H4 (cell line): ENCODE results near the gene FANK1. TPM values are rescaled to one million over a fixed set of nuclear protein-coding genes. Genes with fewer than 3 reads are reported as not detected.
A peak's percentile ranks its signal among the peaks of the same experiment; 100 is the strongest.

Experiments used
- DNase-seq: peaks from one replicate; pipeline ENCODE4 v3.0.0-alpha.2; 2015; ENCODE audit warnings: low spot score
- total RNA-seq: library from RNA; depleted of rRNA; stranded (reverse); fragments of >200 nt; shearing (Covaris generic); gene quantifications from 2 replicates; pipeline ENCODE4 v1.2.3, GENCODE V29; 2014

Gene FANK1
- total RNA-seq, 1 experiment from 2014 or later, result 8.4 TPM

DNA sequence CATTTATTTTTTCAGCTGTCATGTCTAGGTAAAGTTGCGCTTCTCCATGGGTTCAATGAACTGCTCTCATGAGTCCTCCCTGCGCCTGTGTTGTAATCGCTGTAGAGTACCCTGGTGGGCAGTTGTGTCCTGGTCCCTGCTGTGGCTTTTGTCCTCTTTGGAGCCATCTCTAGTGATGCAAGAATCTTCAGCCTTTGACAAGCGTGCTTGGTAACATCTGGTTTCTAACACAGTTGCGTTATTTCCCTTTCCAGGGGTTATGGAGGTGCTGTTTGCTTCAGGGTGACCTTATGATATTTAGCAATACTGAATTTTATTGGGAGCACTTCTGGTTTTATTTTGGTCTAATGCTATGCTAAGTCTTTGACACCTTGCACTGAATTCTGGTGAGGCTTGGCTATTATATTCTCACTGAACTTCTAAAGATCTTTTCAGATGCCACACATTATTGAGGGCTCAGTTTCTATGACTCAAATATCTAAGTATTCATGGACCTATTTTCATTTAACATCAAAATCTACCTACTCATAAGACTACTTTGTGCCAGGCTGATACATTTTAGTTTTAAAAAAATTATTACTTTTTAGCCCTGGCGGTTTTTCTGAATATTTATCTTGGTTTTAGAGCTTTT is 88.6 kb downstream of the FANK1 start:
- no peak for DNase-seq

DNA sequence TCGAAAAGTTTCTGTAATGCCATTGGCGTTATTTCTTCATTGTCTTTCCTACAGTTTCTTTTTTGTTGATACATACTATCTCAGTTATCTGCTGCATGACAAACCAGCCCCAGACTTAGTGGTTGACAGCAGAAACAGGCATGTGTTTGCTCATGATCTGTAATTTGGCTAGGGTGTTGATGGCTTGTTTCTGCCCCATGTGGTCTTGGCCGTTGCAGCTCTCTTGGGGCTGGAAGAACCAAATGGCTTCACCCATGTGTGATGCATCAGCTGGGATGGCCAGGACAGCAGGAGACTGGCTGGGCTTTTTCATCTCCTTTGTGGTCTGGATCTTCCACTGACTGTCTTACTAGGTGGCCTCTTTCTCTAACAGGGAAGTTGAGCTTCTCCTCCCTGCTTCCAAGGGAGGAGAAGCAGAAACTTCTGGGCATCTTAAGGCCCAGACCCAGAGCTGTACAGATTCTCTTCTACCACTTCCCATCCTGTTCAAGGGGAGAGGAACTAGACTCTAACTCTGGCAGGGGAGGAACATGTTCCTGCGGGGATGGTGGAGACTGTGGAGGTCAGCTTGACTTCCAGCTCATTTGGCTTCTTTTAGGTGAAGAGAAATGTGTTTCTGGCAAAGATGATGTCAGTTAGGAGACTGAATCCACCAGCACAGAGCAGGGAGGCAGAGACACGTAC is 89.3 kb downstream of the FANK1 start:
- DNase-seq, result no peak

DNA sequence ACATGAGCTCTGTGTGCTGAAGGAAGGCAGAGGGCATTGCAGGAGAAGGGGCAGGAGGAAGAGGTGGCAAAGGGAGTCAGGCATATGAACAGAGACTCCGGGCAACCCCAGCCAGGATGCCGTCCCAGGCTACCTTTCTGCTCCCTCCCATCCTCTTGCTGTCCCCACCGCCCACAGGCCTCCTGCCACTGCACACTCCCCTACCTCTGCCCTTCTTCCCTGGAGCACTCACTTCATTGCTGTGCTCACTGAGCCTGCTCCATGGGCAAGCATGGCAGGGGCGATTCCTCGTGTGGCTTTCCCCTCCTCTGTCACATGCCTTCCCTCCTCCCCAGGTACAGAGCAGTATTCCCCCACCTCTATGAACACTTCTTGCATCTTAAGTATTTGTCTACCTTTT is 93.4 kb downstream of the FANK1 start:
- no peak for DNase-seq

DNA sequence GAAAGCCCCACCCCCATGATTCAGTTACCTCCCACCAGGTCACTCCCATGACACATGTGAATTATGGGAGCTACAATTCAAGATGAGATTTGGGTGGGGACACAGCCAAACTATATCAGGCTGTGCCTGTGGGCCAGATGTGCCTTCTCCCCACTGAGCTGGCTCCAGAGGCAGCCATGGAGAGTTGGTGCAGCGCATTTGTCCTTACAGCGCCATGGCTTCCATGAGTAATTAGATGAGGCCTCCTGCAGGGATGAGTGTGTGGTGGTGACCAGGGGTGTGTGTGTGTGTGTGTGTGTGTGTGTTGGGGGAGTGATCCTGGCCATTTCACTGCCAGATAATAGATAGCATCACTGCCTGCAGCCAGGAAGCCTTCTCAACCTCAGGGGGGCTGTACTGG is 94.6 kb downstream of the FANK1 start:
- no peak for DNase-seq

DNA sequence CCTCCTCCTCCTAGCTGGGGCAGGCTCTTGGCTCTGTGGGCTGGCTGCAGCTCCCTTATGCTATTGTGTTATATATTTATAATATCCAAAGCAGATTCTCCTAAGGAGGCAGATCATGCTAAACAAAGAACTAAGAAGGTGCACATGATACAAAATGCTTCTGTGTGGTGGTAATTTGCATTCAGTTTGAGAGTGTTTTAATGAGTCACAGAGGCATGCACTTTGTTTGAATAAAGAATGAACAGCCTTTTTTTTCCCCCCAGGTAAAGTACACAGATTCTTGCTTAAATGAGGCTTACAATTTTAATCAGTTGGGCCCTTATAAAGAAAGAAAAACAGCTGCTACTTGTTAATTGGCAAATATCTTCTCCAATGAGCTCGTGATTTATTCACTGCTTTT is 95.0 kb downstream of the FANK1 start:
- no peak for DNase-seq

DNA sequence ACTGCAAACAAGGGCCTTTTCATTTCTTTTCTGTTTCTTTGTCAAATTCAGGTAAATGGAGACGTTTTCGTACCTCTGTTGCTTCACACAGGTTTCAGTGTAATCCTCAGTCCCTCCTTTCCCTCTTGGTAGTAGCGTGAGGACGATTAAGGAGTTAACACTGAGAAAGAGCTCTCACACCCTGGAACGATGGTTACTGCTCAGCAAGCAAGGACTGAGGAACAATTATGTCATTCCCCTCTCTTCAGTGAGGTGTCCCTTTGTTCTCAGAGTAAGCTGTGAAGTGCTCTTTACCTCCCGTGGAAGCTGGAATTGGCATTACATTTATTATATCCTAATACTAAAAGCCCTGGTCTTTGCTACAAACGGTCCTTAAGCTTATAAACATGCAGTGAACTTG is 95.9 kb downstream of the FANK1 start:
- no peak for DNase-seq

DNA sequence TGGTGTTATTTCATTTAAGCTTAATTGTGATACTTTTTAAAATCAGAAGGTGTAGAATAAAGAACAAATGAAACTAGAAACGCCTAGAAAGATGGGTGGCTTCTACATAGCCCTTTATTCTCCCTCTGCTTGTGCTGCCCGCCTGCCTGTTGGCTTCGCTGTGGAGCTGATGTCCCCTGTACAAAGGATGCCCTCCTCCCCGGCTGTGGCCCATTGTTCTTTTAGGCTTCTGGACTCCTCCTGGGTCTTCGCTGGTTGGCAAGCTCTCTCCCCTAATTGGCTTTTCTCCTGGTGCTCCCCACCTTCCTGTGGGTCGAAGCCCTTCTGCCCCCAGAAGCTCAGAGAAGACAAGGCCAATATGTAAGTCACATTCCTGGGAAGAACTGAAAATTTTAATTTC is 98.2 kb downstream of the FANK1 start:
- DNase-seq, result no peak

DNA sequence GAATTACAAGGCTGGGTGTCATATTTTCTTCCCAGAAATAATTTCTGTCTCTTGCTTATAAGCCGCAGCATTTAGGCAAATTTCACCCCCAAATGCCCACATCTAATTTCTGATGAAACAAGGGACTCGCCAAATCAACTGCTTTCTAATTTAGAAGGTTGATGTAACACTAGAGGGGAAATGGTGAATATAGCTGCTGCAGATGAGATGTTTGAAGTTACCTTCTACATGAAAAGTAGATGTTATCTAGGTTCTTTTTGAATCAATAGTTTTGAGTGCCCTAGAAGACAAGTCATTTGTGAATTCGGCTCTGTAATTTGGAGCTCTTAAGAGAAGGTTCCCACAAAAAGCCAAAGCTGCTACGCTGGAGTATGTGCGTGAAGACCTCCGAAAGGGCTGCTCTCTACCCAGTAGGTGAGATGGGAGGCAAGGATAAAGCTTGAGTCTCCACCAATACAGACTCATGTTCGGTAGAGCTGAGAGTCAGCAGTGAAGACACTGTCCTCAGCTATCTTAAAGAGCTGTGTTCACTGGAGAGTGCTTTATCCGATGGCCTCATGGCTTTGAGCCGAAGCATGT is 99.5 kb downstream of the FANK1 start:
- DNase-seq, result no peak

DNA sequence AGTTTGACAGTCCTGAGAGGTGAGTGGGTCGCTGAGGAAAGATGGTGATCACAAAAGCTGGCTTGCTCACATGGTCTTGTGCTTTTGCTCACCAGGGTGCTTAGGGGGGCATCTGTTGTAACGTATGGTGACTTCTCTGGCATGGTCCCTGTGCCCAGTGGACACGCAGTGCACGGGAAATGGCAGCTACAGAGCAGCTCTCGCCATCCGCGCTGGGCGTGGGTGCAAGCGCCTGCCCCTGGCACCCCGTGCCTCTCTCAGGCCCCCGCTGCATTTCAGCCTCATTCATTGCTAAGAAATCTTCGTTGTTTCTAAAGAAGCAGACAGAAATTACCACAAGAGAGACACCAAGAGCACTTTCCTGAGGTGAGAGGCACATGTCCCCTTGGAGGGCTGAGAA is 101.2 kb downstream of the FANK1 start:
- DNase-seq, result no peak

DNA sequence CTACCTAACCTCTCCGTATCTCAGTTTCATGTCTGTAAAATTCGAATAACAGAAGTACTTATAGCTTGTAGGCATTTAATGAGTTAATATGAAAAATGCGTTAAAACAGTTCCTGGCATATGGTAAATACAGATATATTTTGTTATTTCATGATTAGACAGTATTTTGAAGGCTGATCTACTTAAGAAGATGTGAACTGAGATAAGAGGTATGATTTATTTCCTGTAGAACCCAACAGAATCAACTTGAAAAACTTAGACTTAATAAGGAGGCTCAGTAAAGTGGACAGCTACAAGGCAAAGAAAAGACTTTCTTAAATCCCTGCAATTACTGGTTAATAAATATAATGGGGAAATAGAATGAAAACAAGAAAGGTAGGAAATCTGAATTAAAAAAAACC is 103.3 kb downstream of the FANK1 start:
- DNase-seq, result no peak

DNA sequence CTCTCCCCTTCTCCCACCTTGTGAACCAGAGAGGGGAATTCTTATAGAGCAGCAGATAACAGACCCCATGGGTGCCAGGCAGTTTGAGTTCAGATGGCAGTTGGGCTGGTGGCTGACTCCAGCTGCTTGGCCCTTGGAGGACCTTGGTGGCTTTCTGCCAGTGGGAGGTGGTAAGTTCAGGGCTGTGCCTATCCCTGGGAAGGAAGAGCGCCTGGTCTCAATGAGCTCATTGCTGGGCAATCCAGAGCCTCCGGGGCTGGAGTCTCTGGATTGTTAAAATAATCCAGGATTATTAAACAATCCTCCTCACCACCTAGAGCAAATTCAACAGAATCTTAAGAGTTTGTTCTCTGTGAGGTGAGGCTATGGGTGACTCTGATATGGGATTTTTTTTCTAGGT is 105.2 kb downstream of the FANK1 start:
- peak; percentile 81 for DNase-seq

DNA sequence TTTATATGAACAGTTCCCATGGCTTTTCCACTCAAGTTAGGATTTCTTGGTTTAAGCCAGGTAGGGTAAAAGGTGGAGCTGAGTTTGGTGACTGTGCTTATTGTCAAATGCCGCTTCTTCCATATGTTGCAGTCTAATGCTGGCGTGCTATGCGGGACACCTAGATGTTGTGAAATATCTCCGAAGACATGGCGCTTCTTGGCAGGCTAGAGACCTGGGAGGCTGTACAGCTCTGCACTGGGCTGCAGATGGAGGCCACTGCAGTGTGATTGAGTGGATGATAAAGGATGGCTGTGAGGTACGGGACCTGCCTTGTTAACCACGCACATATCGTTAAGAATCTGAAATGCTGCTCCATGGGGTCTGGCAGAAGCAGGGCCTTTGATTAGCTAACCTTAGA is 108.4 kb downstream of the FANK1 start:
- DNase-seq, result no peak

DNA sequence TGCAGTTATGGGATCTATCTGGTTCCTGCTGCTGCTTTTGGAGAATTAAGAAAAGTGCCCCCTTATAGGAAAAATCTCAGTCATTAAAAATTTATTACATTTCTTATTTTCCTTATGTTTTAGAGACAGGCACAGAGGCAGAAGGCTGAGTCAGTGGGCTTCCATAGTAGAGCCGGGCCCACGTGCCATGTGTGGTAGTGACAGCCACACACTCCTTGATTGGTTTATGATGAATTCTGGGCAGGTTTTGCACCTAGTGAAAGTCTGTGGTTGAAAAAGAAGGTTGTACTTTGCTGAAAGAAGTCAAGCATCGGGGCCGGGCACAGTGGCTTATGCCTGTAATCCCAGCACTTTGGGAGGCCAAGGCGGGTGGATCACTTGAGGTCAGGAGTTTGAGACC is 109.9 kb downstream of the FANK1 start:
- no peak for DNase-seq

DNA sequence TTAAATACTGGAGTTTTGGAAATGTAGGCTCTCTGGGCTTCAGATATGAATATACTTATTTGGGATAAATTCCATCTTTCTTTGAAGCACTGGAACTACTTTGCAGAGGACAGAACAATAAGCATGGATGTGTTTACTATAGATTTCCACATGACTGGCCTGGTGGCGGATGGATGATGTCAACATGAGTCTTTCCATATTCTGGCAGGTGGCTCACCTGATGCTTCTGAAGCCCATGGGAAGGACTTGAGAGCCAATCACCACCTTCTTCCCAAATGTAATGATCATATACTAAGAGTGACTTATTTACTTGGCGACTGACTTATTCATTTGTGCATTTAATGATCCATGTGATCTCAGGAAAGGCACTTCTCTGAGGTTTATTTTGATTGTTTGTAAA is 110.5 kb downstream of the FANK1 start:
- DNase-seq, result no peak

DNA sequence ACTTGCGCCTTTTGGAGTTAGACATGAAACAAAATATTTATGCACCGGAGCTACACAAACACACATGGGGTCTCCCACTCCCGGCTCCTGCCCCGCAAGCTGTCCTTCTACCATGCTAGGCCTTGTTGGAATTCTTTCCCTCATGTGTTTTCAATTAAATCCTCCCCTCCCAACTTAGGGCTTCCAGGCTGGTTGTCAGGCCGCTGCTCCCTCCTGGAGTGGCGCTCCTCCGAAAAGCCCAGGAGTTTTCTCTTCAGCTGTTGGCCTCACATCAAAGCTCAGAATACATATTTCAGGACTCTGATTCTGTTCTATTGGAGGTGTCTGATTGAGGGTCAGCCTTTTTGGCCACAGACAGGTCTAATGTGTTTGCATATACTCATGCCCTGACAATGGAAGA is 113.3 kb downstream of the FANK1 start:
- DNase-seq, result no peak

DNA sequence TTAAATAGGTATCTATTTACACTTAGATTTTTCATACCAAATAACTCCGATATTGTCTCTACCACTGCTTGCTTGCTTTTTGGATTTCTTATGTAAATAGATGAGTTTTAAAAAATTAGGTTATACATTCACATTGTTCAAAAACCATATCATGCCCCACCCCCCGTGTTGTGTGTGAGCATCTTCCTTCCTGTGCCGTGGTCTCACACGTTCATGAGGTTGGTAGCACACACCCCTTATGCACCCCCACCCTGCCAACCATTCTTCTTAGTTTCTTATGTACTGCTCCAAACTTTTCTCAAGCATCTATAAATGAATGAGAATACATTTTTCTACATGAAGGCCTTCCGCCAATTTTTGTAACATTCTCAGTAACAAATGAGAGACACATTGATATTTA is 115.6 kb downstream of the FANK1 start:
- no peak for DNase-seq

DNA sequence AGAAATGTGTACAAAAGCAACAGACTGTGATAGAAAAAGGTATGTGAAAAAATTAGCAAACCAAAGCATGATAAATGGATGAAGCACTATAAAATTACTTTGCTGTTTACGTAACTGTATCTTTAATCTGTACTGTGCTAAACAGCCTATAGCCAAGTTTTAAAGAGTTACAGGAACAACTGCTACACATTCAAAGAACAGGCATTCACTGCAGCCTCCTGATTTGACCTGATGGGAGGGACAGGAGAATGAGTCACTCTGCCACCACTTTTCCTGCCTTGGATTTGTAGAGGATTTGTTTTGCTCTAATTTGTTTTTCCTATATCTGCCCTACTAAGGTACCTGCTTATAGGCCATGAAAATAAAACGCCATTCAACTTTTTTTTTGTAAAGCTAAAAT is 116.1 kb downstream of the FANK1 start:
- peak; percentile 30 for DNase-seq

DNA sequence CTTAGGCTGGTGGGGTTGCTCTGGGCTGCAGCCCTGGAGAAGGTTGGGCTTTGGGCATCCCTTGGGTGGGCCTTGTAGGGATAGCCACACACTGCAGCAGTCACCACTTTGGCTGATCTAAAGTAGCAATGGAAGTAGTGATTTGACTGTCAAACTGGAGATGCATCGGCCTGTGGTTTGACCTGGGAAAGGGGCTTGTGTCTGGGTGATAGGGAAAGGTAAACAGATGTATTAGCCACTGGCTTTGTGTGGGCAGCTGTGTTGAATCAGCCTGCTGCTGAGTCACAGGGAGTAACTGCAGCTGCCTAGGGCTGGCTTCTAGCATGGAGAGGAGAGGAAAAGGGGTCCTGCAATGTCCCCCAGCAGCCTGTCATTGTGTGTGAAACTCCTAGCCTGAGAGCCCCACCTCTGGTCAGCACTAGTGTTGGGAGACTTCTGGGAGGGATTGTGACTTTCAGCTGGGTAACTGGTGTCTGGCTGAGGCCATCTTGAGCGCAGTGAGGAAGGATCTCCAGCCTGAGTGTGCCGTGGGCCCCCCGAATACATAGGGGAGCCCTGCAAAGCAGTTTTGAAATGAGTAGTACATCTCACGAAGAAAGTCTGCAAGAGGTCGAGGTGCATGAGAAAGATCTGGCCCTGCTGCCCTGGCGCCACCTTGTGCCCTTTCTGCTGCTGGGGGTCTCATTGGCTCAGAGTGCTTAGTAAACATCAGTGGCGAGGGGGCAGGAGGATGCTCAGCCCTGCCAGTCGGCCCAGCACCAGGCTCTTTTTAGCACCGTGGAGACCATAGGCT is 117.3 kb downstream of the FANK1 start:
- DNase-seq, result peak; percentile 75

DNA sequence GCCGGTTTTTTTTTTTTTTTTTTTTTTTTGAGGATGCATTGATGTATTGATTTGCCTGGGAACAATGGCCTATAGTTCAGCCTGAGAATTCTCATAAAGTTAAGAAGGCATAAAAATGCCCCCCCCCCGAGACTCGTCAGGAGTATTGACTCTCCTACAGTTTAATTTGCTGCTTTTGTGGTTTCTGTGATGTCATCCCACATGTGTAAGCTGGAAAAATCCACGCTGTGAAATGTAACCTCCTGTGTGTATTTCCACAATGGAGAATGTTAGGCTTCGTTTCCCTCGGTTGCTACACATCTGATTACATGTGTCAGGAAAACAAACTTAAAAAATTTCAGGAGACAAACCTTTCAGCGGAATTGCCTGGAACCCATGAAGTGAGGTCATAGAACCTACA is 117.9 kb downstream of the FANK1 start:
- DNase-seq, result peak; percentile 71

DNA sequence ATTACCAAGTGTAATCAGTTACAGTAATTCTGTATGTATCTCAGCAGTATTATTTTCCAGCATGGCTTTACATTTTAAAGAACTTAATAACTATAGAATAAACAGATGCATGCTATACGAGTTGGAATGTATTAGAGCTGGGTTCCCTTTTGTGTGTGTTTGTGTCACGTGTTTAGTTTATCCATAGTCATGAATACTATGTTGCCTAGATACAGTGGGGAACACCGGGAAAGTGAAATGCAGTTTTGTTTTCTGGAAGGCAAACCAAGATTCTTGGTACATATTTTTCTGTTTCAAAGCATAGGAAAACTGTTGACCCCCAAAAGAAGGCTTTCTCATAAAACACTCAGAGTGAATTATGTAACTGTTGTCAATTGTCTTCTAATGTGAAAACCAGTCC is 119.0 kb downstream of the FANK1 start:
- no peak for DNase-seq

DNA sequence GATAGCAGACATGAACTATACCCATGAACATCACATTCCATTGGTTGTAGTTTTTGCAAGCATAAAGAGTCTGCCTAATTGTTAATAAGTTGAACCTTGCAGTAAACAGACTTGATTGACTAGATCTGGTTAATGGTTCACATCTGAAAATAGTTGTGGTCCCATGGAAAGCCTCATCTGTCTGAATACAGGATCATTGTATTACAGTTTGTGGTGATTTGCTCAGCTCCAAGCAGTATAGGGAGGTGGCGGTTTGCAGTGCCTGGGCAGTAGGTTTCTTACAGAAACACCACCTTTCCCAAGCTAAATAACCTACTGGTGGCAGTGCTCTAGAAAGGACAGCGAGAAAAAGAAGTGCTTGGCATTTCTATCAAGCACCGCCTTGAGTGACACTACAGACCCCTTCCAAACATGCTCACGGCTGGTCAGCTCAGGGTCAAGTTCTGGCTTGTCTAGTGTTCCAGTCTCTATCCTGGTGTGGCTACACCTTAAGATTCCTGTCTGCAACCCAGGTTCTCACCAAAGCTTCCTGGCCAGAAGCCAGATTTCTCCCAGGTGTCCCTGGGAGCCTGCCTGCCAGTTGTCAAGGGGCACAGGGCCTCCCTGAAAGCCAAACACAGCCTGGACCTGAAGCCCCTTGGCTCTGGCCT is 119.9 kb downstream of the FANK1 start:
- DNase-seq, result no peak

DNA sequence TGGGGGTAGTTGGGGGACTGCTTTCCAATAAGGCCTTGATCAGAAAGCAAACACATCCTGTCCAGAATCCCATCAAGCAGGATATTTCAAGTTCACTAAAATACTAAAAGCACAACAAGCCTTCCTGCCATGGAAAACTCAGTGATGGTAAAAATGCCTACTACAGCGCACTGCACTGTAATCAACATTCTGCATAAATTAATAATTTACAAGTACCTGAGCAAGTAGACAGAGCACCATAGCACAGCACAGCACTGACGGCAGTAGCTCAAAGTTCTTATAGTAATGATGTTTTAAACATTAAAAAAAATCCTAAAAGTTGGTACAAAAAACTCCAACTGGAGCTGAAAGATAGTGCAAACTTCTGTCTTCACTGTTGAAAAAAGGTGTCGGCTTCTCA is 120.5 kb downstream of the FANK1 start:
- DNase-seq, result no peak
